Measurements from ENCODE around the gene DEXI.

DEXI gene

GRCh38 chr16:10906914-10907756 lies 35.1 kb downstream of the DEXI start:
- in situ Hi-C loops (cut with HindIII; ENCODE audit: low sequenced_read_pairs): loop anchor here (5.0 kb wide), 1 partner anchor 160 kb away; no protein-coding TSS in a partner anchor

- in situ Hi-C loops (cut with HindIII; ENCODE audit: low sequenced_read_pairs): loop anchor here (5.0 kb wide), 1 partner anchor 159 kb away; no protein-coding TSS in a partner anchor
Measured at GRCh38 chr16:10906482-10906881, 35.8 kb downstream of the DEXI start.

GRCh38 chr16:10902999-10903398 lies 39.3 kb downstream of the DEXI start:
- in situ Hi-C loops (cut with HindIII; ENCODE audit: low sequenced_read_pairs): loop anchor here (5.0 kb wide), 1 partner anchor 386 kb away; no protein-coding TSS in a partner anchor

- in situ Hi-C loops (cut with HindIII; ENCODE audit: low sequenced_read_pairs): no loop called here
Measured at GRCh38 chr16:10897134-10897533, 45.1 kb downstream of the DEXI start.

GRCh38 chr16:10896723-10897122 lies 45.5 kb downstream of the DEXI start:
- in situ Hi-C loops (cut with HindIII; ENCODE audit: low sequenced_read_pairs): no loop called here

GRCh38 chr16:10896165-10896564 lies 46.1 kb downstream of the DEXI start:
- in situ Hi-C loops (cut with HindIII; ENCODE audit: low sequenced_read_pairs): no loop called here

- in situ Hi-C loops (cut with HindIII; ENCODE audit: low sequenced_read_pairs): no loop called here
Measured at GRCh38 chr16:10895053-10895946, 47.0 kb downstream of the DEXI start.

- in situ Hi-C loops (cut with HindIII; ENCODE audit: low sequenced_read_pairs): no loop called here
Measured at GRCh38 chr16:10892782-10893318, 49.4 kb downstream of the DEXI start.

- in situ Hi-C loops (cut with HindIII; ENCODE audit: low sequenced_read_pairs): no loop called here
Measured at GRCh38 chr16:10889855-10890254, 52.4 kb downstream of the DEXI start.

GRCh38 chr16:10888320-10888937 lies 53.8 kb downstream of the DEXI start:
- in situ Hi-C loops (cut with HindIII; ENCODE audit: low sequenced_read_pairs): no loop called here

GRCh38 chr16:10885246-10885645 lies 57.0 kb downstream of the DEXI start:
- in situ Hi-C loops (cut with HindIII; ENCODE audit: low sequenced_read_pairs): no loop called here

- in situ Hi-C loops (cut with HindIII; ENCODE audit: low sequenced_read_pairs): no loop called here
Measured at GRCh38 chr16:10883004-10883403, 59.3 kb downstream of the DEXI start.

GRCh38 chr16:10881479-10882030 lies 60.7 kb downstream of the DEXI start:
- in situ Hi-C loops (cut with HindIII; ENCODE audit: low sequenced_read_pairs): no loop called here

GRCh38 chr16:10880594-10881452 lies 61.4 kb downstream of the DEXI start:
- in situ Hi-C loops (cut with HindIII; ENCODE audit: low sequenced_read_pairs): no loop called here

GRCh38 chr16:10879681-10880589 lies 62.3 kb downstream of the DEXI start:
- in situ Hi-C loops (cut with HindIII; ENCODE audit: low sequenced_read_pairs): no loop called here
